ENCODE data around the gene MPIG6B.

The MPIG6B gene

DNA sequence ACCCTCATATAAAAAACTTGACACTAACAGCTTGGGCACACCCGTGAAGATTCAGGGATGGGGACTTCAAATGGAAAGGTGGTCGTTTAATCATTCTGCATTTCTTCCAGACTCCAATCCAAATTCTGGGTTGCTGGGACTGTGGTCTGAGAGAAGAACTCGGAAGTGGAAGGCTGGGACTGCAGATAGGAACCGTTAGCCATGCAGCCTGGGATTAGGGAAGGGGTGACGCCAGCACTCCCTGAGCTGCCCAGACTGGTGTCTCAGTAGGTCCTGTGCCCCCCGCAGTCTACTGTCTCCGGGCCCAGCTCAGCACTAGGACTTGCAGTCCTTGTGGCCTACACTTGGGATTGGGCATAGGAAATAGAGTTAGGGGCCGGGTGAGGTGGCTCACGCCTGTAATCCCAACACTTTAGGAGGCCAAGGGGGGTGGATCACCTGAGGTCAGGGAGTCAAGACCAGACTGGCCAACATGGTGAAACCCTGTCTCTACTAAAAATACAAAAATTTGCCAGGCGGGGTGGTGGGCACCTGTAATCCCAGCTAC is 13.7 kb downstream of the MPIG6B start:
- Histone ChIP-seq H3K9ac (ENCODE audit: low read length) (peak overlapping the region; percentile 91), H3K27ac (ENCODE audit: low read length) (peak overlapping the region; percentile 98), H3F3A (ENCODE audit: insufficient read depth, low read length) (peaks cover 60% of the 10 kb centered on the region), H3K79me2 (ENCODE audit: low read length) (peaks cover 53% of the 10 kb centered on the region), H3K9me2 (replicated peaks; ENCODE audit: insufficient read depth, low read length) (no peaks in the 10 kb centered on the region), H3K4me3 (ENCODE audit: low read length) (peak overlapping the region; percentile 84), H3K36me3 (replicated peaks; ENCODE audit: insufficient read depth, low read length) (peaks cover 10% of the 10 kb centered on the region), H2AFZ (ENCODE audit: low read length) (peak overlapping the region; percentile 9; the same call in 1 of the 2 replicates), H3K9me3 (replicated peaks; ENCODE audit: insufficient read depth, low read length) (no peaks in the 10 kb centered on the region), H3K27me3 (replicated peaks; ENCODE audit: insufficient read depth, low read length) (no peaks in the 10 kb centered on the region), H3K4me2 (ENCODE audit: low read depth, low read length) (peak overlapping the region; percentile 99), H3K4me1 (ENCODE audit: low read length) (peaks cover 36% of the 10 kb centered on the region), H4K20me1 (ENCODE audit: insufficient read depth, low read length) (no peaks in the 10 kb centered on the region)
- no peak for DNase-seq
- TF ChIP-seq EZH2phosphoT487 (IDR thresholded peaks at IDR 0.05; ENCODE audit: low read length) (no peak), EZH2 (optimal IDR thresholded peaks at IDR 0.05; ENCODE audit: low read depth, low read length) (no peak)
- TF ChIP-seq, protein P1, sequence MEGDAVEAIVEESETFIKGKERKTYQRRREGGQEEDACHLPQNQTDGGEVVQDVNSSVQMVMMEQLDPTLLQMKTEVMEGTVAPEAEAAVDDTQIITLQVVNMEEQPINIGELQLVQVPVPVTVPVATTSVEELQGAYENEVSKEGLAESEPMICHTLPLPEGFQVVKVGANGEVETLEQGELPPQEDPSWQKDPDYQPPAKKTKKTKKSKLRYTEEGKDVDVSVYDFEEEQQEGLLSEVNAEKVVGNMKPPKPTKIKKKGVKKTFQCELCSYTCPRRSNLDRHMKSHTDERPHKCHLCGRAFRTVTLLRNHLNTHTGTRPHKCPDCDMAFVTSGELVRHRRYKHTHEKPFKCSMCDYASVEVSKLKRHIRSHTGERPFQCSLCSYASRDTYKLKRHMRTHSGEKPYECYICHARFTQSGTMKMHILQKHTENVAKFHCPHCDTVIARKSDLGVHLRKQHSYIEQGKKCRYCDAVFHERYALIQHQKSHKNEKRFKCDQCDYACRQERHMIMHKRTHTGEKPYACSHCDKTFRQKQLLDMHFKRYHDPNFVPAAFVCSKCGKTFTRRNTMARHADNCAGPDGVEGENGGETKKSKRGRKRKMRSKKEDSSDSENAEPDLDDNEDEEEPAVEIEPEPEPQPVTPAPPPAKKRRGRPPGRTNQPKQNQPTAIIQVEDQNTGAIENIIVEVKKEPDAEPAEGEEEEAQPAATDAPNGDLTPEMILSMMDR (IDR thresholded peaks at IDR 0.05; ENCODE audit: low read length) = no peak

DNA sequence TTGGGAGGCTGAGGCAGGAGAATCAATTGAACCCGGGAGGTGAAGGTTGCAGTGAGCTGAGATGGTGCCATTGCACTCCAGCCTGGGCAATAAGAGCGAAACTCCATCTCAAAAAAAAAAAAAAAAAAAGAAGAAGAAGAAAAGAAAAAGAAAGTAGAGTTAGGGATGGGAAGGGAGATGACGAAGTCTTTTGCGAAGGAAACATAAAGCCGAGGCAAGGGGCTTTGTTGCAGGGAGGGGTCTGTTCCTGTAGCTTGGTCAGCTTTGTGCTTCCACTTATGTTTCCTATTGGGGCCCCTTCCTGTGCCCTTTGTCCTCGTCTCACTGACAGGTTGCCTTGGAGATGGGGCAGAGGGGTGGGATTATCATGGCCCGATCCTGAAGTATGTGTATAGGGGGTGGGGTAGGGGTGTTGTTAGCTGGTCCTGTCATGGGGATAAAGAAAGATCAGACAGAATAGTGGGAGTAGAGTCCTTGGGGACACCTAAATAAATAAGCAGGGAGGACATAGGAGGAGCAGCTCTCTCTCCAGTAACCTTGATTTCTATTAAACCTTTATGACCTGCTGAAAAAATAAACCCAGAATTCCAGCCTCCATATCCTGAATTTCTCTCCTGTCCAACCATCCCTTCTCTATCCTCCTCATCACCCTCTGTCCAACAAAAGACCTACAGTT is 14.3 kb downstream of the MPIG6B start:
- H3K4me3 ChIP-seq (ENCODE audit: low read length) = peak overlapping the region; percentile 59
- peaks cover 10% of the 10 kb centered on the region for H3K36me3 ChIP-seq (replicated peaks; ENCODE audit: insufficient read depth, low read length)
- TF ChIP-seq EZH2phosphoT487 (IDR thresholded peaks at IDR 0.05; ENCODE audit: low read length) (no peak), EZH2 (optimal IDR thresholded peaks at IDR 0.05; ENCODE audit: low read depth, low read length) (no peak)
- TF ChIP-seq, protein P1 (IDR thresholded peaks at IDR 0.05; ENCODE audit: low read length) = no peak
- no peaks in the 10 kb centered on the region for H4K20me1 ChIP-seq (ENCODE audit: insufficient read depth, low read length)
- H3K4me1 ChIP-seq (ENCODE audit: low read length) = peaks cover 36% of the 10 kb centered on the region
- no peaks in the 10 kb centered on the region for H3K9me2 ChIP-seq (replicated peaks; ENCODE audit: insufficient read depth, low read length)
- H3K4me2 ChIP-seq (ENCODE audit: low read depth, low read length) = peak overlapping the region; percentile 99
- peaks cover 47% of the 10 kb centered on the region for H3K79me2 ChIP-seq (ENCODE audit: low read length)
- H3K27ac ChIP-seq (ENCODE audit: low read length) = peak overlapping the region; percentile 98
- H3K9me3 ChIP-seq (replicated peaks; ENCODE audit: insufficient read depth, low read length) = no peaks in the 10 kb centered on the region
- H2AFZ ChIP-seq (ENCODE audit: low read length) = no peak overlapping the region
- peak overlapping the region; percentile 91 for H3K9ac ChIP-seq (ENCODE audit: low read length)
- H3F3A ChIP-seq (ENCODE audit: insufficient read depth, low read length) = peaks cover 54% of the 10 kb centered on the region
- H3K27me3 ChIP-seq (replicated peaks; ENCODE audit: insufficient read depth, low read length) = no peaks in the 10 kb centered on the region
- no peak for DNase-seq

DNA sequence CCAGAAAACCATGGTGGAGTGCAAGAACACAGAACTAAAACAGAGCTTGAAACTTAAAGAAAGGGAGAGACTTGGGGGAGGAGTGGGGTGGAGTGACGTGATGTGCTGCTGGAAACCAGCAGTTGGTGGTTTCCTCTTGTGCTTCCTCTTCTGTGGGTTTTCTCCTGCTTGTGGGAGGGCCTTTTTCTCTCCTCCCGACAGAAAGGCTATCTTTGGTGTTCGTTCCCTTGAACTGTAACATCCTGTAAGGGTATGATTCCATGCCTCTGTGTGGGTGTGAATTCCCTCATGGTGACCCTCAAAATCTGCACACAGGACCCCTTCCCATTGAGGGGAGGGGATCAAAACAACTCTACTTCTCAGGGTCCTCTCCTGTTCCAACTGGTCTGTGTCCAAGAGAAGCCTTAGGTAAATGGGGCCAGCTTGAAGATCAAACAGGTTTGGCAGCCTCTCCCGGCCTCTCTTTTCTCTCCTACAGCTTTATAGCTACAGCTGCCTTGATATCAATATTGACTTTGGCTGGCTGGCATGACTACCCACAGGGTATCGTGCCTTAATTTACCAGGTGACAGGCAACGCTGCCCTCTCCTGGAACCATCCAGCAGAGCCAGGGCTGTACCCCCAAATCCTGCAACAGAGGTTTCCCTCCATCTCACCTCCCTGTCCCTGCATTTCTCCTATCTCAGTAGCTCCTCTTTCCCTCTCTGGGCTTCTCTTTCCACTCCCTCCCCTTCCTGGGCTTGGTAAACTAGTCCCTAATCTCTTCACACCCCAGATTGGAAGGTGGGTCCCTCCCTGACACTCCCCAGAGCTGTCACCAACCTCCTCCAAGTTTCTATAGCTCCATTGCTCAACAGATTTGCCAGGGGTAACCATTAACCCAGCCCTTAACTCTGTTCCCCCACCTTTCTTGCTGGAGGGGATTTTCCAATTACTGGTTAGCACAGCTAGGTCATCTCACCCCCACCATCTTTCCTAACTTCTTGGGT is 15.1 kb downstream of the MPIG6B start:
- DNase-seq = peak; percentile 81
- no peaks in the 10 kb centered on the region for H4K20me1 ChIP-seq (ENCODE audit: insufficient read depth, low read length)
- H3K4me1 ChIP-seq (ENCODE audit: low read length) = peaks cover 34% of the 10 kb centered on the region
- no peaks in the 10 kb centered on the region for H3K9me2 ChIP-seq (replicated peaks; ENCODE audit: insufficient read depth, low read length)
- H2AFZ ChIP-seq (ENCODE audit: low read length) = no peak overlapping the region
- H3K4me3 ChIP-seq (ENCODE audit: low read length) = peak overlapping the region; percentile 59
- TF ChIP-seq EZH2phosphoT487 (IDR thresholded peaks at IDR 0.05; ENCODE audit: low read length) (no peak), EZH2 (optimal IDR thresholded peaks at IDR 0.05; ENCODE audit: low read depth, low read length) (no peak)
- TF ChIP-seq, protein P1 (IDR thresholded peaks at IDR 0.05; ENCODE audit: low read length) = peak; percentile 40
- peaks cover 10% of the 10 kb centered on the region for H3K36me3 ChIP-seq (replicated peaks; ENCODE audit: insufficient read depth, low read length)
- H3F3A ChIP-seq (ENCODE audit: insufficient read depth, low read length) = peaks cover 54% of the 10 kb centered on the region
- peak overlapping the region; percentile 99 for H3K4me2 ChIP-seq (ENCODE audit: low read depth, low read length)
- peak overlapping the region; percentile 91 for H3K9ac ChIP-seq (ENCODE audit: low read length)
- H3K9me3 ChIP-seq (replicated peaks; ENCODE audit: insufficient read depth, low read length) = no peaks in the 10 kb centered on the region
- peaks cover 43% of the 10 kb centered on the region for H3K79me2 ChIP-seq (ENCODE audit: low read length)
- no peaks in the 10 kb centered on the region for H3K27me3 ChIP-seq (replicated peaks; ENCODE audit: insufficient read depth, low read length)
- H3K27ac ChIP-seq (ENCODE audit: low read length) = peak overlapping the region; percentile 98

Data from MM.1S (cell line).